ENCODE data around the gene CFAP61. TPM values are rescaled to one million over a fixed set of nuclear protein-coding genes. Genes with fewer than 3 reads are reported as not detected.
A peak's percentile ranks its signal among the peaks of the same experiment; 100 is the strongest.

The CFAP61 gene
- total RNA-seq, 1 experiment from 2014 or later = 0.61 TPM

- Mint-ChIP-seq H3K36me3 (no peaks in the 10 kb centered on the region), H3K4me3 (no peak overlapping the region), H3K27ac (no peak overlapping the region), H3K9me3 (no peaks in the 10 kb centered on the region), H3K4me1 (peaks cover 11% of the 10 kb centered on the region), H3K27me3 (ENCODE audit: low read depth) (no peaks in the 10 kb centered on the region)
- ATAC-seq = peak; percentile 68
- no peak for TF ChIP-seq AFF4 (CRISPR knock-in tag; IDR thresholded peaks at IDR 0.05; ENCODE audit: borderline replicate concordance)
- peak; percentile 32; the same call in 1 of the 2 replicates for TF ChIP-seq CTCF (IDR thresholded peaks at IDR 0.05)
- no peak for DNase-seq (ENCODE audit: low spot score)
- CTCF ChIA-PET = interaction anchor here (0.5 to 3.2 kb wide), 3 partner anchors 153 to 510 kb away, joined by 3 to 14 read pairs (median 5); no protein-coding TSS in a partner anchor
- POLR2A ChIA-PET = no interaction called here
Measured at GRCh38 chr20:20083807-20084206, 31.5 kb downstream of the CFAP61 start.

GRCh38 chr20:20084296-20084752, 32.0 kb downstream of the CFAP61 start:
- DNase-seq (ENCODE audit: low spot score) = no peak
- Mint-ChIP-seq H3K36me3 (no peaks in the 10 kb centered on the region), H3K4me3 (no peak overlapping the region), H3K27me3 (ENCODE audit: low read depth) (no peaks in the 10 kb centered on the region), H3K27ac (no peak overlapping the region), H3K9me3 (no peaks in the 10 kb centered on the region), H3K4me1 (peaks cover 6% of the 10 kb centered on the region)
- ChIA-PET CTCF (interaction anchor here (0.5 to 3.2 kb wide), 3 partner anchors 153 to 509 kb away, joined by 3 to 14 read pairs (median 5); no protein-coding TSS in a partner anchor), POLR2A (no interaction called here)
- ATAC-seq = no peak
- TF ChIP-seq ZMAT4 (CRISPR knock-in tag; IDR thresholded peaks at IDR 0.05) = no peak
- TF ChIP-seq GTF2I (CRISPR knock-in tag; conservative IDR thresholded peaks at IDR 0.05) = no peak
- TF ChIP-seq MLX (CRISPR knock-in tag; IDR thresholded peaks at IDR 0.05) = no peak
- no peak for TF ChIP-seq SOX15 (CRISPR knock-in tag; IDR thresholded peaks at IDR 0.05)
- no peak for TF ChIP-seq CDX4 (CRISPR knock-in tag; IDR thresholded peaks at IDR 0.05; ENCODE audit: borderline replicate concordance)
- no peak for TF ChIP-seq CTCF (IDR thresholded peaks at IDR 0.05)
- no peak for TF ChIP-seq ZBTB43 (CRISPR knock-in tag; IDR thresholded peaks at IDR 0.05)
- no peak for TF ChIP-seq SMAD4 (CRISPR knock-in tag; IDR thresholded peaks at IDR 0.05)
- TF ChIP-seq ZNF512 (CRISPR knock-in tag; IDR thresholded peaks at IDR 0.05; ENCODE audit: borderline replicate concordance) = no peak
- TF ChIP-seq ARID4B (CRISPR knock-in tag; IDR thresholded peaks at IDR 0.05; ENCODE audit: borderline replicate concordance) = no peak
- TF ChIP-seq ZNF219 (CRISPR knock-in tag; IDR thresholded peaks at IDR 0.05; ENCODE audit: borderline replicate concordance) = no peak
- TF ChIP-seq MXD4 (CRISPR knock-in tag; IDR thresholded peaks at IDR 0.05; ENCODE audit: borderline replicate concordance) = no peak
- TF ChIP-seq ATF3 (CRISPR knock-in tag; conservative IDR thresholded peaks at IDR 0.05) = no peak
